HT1080 (cell line): ENCODE results near the gene SLC22A12. TPM values are rescaled to one million over a fixed set of nuclear protein-coding genes. Genes with fewer than 3 reads are reported as not detected.
A peak's percentile ranks its signal among the peaks of the same experiment; 100 is the strongest.

Source experiments
- DNase-seq: peaks from one replicate; pipeline ENCODE4 v3.0.0-alpha.2; 2015; ENCODE audit warnings: low read depth
- total RNA-seq: library from RNA; depleted of rRNA; stranded (reverse); fragments of >200 nt; shearing (Covaris generic); gene quantifications from 2 replicates; pipeline ENCODE4 v1.2.3, GENCODE V29; 2014

Gene SLC22A12
- total RNA-seq, 1 experiment from 2014 or later = not detected

DNA sequence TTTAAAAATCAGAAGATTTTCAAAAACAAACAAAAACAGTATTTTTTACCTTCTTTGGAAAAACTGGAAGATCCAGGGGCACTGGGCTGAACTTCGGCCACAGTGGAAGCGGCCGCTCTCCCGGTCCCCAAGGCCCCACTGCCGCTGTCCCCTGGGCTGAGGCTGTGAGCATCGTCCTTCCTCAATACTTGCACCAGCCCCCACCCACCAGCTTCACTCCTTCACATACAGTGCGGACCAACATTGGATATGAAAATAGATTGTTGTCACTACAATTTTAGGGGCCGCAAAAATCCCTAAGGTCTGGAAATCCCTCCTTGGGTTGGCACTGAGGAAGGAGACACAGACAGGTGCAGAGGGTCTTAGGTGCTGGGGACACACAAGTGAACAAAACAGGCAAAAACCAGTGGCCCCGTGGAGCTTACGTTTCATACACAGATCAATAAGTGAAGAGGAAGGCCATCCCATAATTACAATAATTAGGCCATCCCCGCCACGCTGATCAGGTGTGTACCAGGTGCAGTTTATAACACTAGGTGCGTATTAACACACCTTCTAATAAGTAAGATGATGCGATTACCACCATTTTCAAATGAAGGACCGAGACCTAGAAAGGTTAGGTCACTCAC, 28.2 kb upstream of the SLC22A12 start:
- DNase-seq = no peak

DNA sequence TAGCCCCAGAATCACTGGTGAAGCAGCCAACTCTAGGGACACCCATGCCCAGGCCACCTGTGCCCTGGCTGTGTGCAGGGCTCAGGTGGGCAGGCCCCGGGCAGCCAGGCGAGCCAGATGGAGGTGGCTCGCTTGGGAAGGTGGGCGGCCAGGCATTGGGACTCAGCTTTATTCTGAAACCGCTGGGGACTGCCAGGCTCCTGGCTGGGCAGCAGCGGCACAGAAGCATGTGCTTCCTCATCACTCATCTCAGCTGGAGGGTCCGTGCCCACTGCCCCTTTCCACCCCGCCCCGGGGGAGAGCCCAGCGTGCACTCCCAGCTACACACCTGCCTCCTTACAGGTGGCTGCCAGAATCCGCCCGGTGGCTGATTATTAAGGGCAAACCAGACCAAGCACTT, 27.1 kb upstream of the SLC22A12 start:
- no peak for DNase-seq

DNA sequence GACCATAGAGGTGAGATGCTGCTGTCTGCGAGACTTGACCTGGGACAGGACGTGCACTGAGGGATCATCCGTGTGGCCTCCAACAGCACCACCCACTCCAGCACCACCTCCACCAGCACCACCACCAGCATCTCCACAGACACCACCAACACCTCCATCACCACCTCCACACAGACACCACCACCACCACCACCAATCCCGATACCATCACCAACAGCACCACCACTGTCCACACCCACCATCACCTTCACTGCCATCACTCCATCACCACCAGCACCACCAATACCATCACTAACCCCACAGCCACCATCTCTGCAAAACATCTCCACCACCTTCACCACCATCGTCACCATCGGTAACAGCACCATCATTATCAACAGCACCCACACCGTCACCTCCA, 26.6 kb upstream of the SLC22A12 start:
- DNase-seq = no peak

DNA sequence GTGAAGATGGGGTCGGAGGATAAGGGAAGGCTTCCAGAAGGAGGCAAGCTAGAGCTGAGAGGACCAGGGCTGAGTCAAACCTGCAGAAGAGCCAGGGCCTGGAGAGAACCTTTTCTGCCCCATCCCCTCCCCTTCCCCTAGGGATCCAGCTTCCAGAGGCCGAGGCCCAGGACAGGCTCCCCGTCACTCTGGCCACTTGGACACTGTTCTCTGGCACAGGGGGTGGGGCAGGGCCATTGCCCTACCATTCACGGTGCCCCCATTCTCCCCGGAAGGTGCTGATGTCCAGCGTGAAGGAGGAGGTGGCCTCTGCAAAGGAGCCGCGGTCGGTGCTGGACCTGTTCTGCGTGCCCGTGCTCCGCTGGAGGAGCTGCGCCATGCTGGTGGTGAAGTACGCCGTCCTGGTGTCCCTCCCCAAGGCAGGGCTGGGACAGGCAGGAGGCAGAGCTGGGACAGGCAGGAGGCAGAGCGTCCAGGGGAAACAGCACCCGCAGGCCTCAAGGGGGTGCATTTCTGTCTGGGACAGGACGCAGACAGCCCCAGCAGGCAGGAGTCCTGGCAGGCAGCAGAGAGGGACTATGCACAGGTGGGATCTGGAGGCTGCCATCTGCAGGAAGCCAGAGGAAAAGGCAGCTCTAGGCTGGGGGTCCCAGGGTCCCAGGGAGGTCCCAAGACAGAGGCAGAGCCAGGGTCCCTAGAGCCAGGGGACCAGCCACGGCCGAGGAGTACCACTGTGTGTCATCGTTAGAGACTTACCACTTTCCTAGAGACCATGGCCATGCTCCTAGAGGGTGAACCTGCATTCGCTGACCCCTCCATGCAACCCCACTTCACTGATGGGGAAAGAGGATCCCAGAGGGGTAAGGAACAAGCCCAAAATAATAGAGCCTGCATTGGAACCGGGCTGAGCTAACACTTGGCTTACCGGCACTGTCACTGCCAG, 25.8 kb upstream of the SLC22A12 start:
- DNase-seq = no peak

DNA sequence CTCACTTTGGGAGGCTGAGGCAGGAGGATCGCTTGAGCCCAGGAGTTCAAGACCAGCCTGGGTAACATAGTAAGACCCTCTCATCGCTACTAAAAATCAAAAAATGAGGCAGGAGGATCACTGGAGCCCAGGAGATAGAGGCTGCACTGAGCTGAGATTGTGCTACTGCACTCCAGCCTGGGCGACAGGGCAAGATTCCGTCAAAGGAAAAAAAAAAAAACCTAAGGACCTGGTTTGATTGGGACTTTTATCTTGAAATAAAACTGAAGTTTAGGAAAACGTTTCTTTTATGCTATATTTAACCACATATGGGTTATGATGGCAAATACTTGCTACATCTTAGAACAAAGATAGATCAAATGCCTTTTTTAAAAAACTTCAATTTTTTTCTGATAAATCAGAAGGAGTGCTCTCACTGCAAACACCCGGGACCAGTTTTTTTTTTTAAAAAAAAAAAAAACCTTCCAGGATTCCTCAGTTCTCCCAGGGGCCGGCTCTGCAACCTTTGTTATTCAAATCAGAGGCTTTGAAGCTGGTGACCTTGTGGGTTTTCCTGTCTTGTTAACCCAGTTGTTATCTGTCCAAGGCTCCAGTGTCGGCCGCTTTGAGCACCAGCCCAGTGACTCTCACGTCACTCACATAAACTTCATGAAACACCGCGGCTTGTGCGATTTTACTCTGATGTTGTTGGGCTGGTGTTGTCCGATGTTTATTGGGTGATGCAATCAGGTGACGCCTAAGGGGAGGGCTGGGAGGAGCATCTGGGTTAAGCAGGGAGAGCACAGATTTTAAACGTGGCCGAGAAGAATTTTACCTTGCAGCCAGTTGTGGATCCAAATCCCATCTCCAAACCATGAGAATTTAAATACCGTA, 24.7 kb upstream of the SLC22A12 start:
- peak; percentile 13 for DNase-seq

DNA sequence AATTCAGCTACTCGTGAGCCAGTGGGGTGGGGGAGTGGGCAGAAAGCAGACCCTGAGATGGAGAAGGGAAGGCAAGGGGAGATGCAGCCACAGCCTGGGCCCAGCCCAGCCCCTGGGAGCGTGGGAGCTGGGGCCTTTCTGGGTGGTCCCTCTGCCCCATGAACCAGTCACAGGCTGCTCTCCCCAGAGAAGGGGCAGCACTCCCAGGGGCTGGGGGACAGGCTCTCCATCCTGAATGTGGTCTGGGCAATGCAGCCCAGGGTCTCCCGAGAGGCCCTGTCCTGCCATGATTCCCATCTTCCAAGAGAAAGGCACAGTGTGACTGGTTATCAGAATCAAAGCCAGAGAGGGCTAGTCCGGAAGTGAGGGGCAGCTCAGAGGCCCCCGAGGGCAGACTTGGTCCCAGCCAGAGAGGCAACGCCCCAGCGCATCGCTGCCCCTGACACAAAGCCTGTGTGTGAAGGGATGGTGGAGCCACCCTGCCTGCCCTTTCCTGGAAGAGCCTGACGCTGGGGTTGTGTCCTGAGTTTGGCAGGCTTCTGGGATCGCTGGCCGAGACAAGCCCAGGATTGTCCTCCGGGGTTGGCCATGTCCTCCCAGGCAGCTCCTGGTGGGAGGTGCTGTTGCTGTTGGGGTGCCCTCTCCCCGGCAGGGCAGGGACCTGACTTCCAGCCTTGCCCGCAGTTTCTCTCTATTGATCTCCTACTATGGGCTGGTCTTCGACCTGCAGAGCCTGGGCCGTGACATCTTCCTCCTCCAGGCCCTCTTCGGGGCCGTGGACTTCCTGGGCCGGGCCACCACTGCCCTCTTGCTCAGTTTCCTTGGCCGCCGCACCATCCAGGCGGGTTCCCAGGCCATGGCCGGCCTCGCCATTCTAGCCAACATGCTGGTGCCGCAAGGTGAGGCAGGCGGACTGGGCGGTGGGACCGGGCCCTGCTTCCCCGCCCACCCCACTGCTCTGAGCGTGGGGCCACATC, 23.8 kb upstream of the SLC22A12 start:
- DNase-seq = no peak

DNA sequence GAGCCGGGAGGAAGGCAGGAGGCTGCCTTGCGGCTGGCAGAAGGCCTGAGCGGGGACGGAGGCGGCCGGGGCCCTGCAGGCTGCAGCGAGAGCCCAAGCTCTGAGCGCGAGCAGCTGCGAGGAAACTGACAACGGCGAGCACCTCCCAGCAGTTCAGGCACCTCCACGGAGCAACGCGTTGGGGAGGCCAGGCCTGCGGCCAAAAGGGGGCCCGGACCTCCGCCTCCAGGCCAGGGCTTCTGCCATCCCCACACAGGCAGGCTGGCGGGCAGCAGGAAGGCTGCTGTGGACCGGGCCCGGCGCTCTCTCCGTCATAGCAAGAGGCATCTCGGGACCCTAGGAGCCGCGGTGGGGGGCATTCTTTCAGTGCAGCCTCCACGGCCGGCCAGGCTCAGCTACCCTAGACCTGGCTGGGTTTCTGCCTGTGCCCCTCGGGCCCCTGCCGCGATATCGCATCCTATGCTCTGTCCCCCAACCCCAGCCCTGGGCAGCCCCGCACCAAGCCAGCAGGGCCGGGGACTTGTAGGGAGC, 22.9 kb upstream of the SLC22A12 start:
- DNase-seq = no peak

DNA sequence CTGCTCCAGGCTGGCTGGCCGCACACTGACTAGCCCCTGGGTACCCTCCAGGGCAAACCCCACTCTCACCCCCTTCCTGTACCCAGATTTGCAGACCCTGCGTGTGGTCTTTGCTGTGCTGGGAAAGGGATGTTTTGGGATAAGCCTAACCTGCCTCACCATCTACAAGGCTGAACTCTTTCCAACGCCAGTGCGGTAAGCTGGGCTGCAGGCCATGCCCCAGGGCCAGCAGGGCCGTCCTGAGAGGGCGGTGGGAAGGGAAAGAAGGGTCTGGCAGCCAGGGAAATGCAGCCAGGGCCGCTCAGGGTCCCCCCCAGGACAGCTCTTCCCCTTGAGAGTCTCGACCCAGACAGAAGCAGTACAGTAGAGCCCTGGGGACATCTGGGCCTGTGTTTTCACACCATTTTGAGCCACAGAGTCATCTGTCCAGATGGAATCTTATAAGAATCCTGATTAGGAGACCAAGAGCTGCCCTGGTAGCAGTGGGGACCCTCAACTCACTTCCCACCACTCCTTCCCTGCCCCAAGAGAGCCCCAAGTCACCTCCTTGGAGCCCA, 22.4 kb upstream of the SLC22A12 start:
- DNase-seq = no peak

DNA sequence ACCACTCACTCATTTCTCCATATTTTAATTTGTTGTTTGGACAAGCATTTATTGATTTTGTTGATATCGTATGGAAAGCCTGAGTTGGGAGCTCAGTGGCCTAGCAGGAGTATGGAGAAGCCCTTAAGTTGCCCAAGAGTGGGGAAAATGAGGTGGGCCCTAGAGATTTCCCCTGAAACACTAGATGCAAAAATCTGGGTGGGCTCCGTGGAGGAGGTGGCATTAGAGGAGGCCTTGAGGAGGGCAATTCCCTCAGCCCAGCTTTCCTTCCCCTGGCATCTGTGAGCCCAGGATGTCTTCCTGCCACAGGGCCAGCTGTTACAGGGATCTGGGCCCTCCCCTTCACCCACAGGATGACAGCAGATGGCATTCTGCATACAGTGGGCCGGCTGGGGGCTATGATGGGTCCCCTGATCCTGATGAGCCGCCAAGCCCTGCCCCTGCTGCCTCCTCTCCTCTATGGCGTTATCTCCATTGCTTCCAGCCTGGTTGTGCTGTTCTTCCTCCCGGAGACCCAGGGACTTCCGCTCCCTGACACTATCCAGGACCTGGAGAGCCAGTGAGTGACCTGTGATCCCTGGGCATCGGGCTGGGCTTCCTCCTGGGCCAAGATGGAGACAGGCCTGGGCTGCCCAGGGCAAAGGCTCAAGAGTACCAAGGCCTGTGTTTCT, 21.6 kb upstream of the SLC22A12 start:
- DNase-seq = no peak

DNA sequence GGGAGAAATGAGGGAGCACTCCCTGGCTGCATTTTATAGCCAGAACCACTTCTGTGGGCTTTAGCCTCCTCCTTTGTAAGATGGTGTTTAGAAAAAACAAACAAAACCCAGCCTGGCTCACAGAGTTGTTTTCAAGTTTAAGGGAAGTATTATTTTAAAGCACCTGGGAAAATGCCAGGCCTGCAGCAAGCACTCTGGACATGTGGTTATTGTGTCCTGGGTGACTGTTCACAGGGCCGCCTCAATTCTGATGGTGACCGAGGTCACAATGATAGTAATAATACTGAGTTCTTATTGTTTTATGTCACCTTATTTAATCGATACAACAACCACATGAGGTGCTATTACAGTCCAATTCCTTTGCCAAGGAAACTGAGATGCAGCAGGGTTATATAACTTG, 20.7 kb upstream of the SLC22A12 start:
- DNase-seq = no peak

DNA sequence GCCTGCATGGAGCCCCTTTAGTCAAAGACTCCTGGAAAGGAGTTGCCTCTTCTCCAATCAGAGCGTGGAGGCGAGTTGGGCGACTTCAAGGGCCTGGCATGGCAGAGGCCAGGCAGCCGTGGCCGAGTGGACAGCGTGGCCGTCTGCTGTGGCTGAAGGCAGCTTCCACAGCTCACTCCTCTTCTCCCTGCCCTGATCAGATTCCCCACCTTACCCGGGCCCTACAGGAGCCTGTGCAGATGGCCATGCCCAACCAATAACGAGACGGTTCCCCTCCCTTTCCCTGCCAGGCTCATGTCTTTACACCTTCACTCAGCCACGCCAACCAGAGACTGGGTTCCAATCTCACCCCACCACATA, 20.0 kb upstream of the SLC22A12 start:
- no peak for DNase-seq

DNA sequence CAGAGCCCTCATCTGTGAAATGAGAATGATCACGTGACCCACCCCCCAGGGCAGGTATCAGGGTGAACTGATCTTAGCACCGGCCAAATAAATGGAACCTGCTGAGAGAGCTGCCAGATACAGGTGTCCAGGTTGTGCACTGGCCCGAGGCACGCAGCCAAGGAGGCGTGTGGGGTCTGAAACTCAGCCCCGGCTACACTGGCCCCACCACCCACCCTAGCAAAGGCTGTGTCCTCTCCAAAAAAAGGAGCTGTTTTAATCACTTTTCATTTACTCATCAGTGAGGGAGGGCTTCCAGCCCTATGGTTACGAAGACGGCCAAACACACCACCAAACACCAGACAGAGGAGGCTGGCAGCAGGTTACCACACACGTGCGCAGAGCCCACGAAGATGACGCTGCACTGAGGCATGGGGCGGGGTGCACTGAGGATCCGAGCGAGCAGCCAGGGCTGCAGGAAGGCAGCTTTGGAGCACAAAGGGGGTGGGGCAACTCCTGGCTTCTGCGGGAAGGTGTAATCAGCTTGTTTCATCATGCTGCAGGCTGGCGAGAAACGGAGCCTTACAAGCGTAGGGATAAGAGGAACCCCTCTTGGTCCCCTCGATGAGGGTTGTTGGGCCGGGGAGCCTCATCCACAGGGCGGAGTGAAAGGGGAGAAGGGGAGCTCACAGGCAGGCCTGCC, 19.5 kb upstream of the SLC22A12 start:
- peak; percentile 40 for DNase-seq

DNA sequence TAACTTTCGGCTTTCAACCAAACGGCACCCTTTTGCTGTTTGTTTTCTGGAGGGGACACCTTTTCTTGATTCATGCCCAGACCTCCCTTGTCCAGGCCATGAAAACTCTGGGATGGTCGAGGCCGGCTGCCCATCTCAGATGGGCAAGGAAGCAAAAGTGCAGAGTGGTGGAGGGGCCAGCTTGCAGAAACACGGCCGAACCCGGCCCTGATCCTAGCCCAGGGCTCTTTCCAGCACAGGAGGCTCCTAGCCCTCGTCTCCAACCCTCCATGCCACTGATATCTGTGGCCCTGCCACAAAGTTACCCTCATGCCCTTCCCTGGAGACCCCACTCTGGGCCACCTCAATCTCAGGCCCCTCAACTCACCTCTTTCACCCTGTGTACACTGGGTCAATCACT, 18.9 kb upstream of the SLC22A12 start:
- no peak for DNase-seq

DNA sequence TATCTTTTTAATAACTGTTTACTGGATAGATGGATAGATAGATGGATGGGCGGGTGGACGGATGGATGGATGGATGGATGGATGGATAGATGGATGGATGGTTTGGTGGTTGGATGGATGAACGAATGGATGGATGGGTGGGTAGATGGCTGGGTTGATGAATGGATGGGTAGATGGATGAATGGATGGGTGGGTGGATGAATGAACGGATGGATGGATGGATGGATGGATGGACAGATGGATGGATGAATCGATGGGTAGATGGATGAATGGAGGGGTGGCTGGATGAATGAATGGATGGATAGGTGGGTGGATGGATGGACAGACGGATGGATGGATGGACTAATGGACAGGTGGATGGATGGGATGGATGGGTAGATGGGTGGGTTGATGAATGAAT, 13.8 kb upstream of the SLC22A12 start:
- DNase-seq = no peak

DNA sequence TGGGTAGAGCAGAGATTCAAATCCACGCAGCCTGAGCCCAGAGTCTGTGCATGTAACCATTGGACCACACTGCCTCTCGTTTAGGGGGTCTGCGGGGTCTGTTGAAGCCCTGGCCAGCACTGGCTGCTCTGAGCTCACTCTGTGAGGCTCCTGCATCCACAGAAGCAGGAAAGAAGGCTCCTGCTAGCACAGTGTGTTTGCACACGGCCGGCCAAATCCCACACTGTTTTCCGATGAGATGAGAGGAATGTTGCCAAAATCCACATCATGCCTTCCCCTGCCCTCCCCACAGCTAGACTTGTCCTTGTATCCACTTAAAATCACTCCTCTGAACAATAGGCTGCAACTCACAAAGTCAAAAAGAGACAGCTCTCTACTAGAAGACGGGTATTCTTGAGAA, 10.6 kb upstream of the SLC22A12 start:
- no peak for DNase-seq

DNA sequence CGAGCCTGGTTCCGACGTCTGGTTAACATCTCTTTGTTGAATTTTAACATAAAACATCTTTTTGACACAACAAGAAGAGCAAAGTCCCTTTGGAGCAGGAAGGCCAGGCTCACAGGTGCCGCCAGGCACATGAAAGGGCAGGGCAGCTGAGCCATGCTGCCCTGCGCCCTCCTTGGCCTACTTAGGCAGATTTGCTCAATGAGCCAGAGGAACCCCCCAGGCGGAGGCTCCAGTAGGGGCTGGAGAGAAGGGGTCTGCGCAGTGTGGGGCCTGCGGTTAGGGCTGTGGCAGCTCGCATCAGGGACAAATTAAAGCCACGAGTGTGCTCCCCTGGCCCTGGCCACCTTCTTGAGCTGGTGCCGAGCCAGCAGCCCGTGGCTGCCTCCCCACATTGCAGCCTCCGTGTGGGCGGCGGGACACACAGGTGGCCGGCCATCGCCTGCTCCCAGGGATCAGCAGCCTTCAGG, 9.9 kb upstream of the SLC22A12 start:
- no peak for DNase-seq

DNA sequence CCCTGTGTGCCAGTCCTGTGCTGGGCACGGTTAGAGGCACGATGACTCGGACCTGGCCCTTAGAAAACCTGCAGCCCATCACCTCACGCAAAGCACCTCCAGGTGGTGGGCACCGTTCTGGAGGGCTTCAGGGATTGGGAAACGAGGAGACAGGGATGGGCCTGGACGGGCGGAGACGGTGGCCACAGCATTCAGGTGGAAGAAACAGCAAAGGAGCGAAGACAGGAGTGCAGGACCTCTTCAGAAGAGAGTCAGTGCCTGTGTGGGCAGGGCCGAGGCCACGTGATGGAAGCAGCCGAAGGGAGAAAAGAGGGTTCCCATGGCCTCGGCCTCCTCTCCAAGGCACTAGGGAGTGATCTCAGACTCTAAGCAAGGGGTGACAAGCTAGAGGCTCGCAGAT, 8.1 kb upstream of the SLC22A12 start:
- DNase-seq = no peak

DNA sequence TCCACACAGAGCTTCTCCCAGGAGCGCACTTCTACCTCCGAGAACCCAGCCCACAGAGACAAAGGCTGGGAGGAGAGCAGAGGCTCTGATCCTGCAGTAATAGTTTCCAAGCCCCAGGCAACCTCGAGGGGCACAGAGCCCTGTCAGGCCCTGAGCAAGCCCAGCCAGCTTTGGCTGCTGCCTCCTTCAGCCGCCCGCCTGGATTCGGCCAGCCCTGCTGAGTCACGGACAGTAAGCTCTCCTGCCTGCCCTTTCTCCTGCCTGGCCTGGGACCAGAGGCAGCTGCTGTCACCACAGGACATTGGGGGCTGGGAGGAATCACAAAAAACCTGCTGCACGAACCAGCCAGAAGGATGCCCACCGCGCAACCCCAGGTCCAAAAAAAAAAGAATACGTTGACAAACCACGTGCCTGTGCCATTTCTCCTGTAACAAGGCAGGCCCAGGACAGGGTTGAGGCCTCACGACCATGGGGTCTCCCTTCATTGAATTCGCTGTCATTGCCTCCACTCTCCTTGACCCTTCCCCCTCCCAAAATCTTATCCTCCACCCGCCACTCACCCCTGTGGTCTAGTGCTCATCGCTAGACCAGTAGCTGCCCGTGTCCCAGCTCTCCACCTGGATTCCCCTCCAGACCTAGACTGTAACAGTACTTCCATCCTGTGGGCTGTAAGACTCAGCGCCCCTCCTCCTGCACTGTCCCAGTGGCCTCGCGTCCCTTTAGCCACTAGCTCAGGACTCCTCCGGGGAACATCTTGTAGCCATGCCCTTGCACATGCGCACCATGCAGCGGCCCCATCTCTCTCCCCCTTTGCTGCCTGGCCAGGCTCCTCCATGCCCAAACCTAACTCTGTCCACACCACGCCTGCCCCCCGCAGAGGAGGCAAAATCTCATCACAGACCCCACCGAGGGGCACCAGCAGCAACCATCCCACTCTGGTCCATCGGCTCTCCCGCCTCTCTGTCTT, 7.4 kb upstream of the SLC22A12 start:
- DNase-seq = peak; percentile 23
